Fibroblast of skin of right biceps (primary cell): ENCODE measurements around the gene ALOX5.
"Not testable (repeated sequence)": the region's sequence is repeated elsewhere in the genome, so short reads cannot be mapped to it uniquely, and the experiment has no call there.

Source experiments
- DNase-seq: peaks from one replicate; pipeline ENCODE4 v3.0.0-alpha.2; 2013

The ALOX5 gene

DNA sequence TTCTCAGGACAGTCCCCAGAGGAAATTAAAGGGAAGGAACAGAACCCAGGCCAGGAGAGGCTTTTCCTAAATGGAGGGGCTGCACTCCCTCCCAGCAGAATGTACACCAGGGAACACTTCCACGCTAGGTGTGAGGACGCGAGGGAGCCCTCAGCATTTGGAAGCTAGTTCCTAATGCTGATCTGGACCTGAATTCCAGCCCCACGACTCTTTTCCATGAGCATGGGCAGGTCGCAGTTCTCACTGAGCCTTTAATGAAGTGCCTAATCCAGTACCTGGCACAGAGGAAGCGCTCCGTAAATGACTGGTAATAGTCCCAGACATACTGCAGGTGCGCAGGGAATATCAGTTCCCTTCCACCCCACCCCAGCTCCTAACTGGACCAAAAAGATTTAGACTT lies 1.1 kb downstream of the ALOX5 start:
- DNase-seq = no peak

DNA sequence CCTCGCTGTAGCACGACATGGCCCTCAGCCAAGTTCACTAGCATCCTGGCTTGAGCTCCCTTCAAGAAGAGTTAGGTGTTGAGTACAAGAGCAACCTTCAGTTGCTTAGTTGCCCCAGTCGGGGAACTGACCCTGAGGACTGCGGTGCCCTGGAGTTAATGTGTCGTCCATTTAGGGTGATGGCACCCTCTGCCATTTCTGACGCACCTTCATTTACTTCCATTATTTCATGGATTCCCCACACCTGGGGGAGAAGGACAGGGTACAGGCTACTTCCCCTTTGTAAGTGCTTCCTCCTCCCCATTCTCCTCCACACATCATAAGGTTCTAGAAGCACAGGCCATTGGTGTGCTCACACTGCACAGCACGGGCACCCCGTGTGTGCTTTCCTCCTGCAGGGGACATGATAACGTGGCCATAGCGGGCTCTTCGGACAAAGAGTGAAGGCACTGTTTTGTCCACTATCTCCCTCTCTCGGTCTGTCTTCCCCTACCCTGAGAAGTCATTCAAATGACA lies 1.8 kb downstream of the ALOX5 start:
- no peak for DNase-seq

DNA sequence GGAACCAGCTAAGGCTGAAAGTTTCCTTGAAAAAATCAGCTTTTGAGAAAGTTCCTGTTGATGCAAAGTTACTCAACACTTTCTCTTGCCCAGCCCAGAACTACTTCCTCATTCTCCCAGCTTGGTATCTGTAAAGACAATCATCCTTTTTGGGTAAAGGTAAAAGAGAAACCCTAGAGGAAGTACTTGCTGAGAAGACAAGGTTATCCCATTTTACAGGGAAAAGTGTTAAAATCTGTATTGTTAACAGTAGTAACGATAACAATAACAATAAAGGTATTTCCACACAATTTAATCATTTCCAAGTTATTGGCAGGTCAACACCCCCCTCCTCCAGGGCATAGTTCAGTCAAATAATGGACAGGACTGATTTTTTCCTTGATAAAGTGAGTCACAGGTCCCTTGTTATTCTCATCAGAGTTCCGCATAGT lies 2.4 kb downstream of the ALOX5 start:
- no peak for DNase-seq

DNA sequence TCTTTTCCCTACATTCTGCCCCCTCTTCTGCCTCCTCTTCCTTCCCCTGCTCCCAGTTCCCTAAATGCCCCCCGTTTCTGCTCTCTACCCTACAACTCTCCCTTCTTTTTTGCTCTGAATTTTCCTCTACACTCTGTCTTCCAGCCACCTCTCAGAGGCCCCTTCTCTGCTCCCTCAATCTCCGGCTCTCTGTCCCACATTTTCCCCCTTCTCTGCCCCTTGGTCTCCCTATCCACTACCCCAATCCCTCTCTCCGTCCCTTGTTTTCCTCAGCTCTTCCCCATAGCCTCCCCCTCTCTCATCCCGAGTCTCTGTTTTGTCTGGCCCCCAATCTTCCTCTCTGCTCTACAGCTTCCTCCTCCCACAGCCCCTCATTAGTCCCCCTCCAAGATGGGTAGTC lies 3.3 kb downstream of the ALOX5 start:
- DNase-seq = no peak

DNA sequence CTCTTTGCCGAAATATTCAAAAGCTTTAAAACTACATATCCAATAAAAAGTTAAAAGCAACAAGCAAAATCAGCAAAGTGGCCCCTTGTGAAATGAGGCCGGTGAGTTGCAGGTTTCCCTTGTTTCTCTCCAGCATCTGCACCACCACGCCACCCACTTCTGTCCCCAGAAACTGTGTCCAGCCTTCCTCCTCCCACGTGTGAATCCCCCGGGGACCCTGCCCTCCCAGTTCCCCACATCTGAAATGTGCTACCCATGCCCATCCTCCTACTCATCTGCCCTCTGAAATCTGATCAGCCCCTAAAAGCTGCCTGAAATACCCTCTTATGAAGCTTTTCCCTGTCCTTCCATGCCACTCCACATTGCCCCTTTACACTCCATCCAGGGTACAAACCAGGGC lies 3.8 kb downstream of the ALOX5 start:
- no peak for DNase-seq

DNA sequence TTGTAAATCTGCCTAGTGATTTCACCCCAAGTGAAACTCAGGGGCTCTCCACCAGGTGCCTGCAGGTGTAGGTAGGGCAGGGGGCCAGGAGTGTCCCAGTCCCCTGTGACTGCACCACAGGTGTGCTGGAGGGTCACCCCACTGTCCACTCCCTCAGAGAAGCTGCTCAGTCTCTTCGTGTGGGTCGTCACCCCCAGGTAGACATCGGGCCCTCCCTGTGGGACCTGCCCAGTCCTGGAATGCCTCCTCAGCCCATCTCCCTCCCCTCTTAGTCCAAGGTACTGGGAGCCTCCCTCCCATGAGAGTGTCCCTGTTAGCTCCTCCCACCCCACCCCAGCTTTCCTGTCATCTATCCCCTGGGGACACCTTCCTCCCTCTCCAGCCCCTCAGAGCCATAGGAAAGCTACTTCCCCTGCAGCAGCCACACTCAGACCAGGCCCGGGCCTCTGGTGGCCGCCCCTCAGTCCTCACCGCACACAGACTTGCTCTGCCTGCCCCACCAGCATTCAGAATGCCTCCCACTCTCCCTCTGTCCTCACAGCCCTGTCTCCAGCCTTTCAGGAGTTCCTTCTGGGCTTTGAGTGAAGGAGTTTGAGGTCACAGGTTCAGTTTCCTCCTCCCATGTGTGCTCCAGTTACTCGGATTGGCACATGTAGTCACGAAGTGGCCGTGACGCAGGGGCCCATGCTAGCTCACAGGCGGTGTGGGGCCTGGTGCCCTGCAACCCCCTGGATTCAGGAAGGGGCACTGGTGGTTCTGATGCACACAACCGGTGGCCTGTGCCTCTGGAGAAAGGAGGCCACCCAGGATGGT lies 5.1 kb downstream of the ALOX5 start:
- no peak for DNase-seq

DNA sequence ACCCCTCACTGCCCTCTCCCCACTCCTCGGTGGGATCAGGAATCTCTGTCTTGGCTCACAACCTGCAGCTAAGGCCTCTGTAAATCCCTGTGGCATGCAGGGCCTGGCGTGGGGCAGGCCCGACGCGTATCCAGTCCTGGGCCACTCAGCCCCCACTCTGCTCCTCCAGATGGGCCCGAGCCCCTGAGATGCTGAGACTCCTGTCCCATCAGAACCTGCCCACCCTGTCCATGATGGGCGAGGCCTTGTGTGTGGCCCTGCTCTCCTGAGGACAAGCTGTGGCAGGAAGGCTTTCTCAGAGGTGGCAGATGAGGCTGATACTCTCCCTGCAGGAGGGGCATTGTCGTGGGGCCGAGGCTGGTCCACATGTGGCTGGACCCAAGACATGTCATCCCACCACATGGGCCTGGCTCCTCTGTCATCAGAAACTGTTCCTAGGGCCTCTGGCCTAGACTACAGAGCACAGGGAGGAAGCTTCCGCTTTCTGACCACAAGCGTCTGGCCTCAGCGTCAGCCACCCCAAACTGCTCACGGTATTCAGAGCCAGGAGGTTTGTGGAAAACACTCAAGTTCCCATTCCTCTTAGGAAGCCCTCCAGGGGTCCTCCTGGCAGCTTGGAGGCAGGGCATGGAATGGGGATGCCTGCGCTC lies 6.0 kb downstream of the ALOX5 start:
- no peak for DNase-seq

DNA sequence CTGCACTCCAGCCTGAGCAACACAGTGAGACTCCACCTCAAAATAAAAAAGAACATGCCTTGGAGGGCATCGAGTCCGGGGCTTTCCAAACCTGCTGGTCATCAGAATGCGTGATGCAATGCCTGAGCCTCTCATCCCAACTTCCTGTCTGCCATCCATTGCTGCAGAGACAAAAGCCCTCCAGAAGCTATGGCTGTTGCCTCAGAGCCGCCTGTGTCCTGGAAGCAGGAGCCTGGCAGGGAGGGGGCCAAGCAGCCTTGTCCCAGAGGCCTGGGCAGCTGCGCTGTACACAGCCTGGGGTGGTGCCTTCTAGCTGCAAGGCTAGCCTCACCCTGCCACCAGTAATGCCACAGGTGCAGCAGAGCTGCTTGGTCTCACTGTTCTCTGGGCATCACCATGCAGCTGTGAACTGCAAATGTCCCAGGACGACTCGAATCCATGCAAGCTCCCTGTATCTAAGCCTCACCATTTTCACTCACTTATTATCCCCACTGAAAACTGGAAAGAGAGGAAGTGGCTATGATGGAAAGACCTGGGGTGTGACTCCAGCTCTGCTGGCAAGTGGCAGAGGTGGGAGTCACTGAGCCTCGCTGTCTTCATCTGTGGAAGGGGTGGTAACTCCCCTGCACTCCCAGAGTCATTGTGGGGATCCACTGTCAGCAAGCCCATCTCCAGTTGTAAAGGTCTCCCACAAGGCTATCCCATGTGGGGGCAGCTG lies 7.0 kb downstream of the ALOX5 start:
- DNase-seq = no peak

DNA sequence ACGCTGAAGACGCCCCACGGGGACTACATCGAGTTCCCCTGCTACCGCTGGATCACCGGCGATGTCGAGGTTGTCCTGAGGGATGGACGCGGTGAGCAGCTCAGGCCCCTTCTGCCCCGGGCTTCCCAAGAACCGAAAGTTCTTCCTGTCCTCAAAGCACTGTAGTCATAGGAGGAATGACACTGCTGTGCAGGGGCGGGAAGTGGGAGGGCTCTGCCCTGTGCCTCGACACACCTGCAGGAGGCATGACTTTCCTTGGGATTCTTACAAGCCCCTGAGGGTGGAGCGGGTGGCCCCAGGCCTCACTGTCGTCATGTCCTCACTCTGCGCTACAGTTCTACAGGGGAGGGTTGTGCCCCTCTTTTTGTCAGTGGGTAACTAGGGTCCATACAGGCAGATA lies 8.6 kb downstream of the ALOX5 start:
- DNase-seq = no peak

DNA sequence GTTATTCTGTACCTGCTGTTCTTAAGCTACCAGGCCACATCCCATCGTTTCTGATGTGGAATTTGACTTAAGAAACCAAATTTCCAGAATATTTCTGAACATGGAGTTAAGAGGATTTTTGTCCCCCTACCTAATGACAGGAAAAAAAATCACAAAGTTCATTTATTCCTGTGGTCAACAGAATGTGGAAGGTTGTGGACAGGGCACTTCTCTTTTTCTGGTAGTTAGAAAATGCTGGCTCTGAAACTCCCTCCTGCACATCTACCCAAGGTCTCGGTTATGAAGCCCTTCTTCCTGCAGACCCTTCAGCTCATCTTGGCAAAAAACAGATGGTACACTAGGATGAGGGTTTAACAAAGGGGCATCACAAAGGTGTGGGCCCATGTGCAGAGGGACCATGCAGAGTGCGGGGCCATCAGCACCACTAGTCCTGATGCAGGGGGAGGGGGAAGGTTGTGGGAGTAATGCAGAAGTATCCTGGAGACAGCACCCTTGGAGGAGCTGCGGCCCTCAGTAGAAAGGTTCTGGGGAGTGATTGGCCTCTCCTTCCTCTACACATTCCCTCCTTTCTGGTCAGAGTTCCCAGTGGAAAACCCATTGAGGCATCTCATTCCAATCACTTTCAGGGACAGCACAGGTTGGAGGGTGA lies 9.8 kb downstream of the ALOX5 start:
- no peak for DNase-seq

DNA sequence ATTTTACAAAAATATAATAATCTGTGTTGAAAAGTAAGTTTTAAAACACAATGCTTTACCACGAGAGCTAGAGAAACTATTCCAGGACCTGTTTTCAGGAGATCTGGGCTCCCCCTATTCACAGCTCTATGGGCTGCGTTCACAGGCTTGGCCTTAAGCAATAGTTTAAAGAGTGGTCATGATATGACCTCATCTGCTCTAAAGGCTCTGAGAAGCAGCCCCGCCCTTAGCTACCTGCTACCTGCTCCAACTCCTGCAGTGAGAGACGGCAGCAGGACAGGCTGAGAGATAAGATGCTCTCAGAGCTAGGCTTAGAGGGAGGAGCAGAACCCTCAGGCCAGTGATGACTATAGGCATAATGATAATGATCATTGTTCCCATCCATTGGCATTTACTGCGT lies 12.6 kb downstream of the ALOX5 start:
- DNase-seq = no peak

DNA sequence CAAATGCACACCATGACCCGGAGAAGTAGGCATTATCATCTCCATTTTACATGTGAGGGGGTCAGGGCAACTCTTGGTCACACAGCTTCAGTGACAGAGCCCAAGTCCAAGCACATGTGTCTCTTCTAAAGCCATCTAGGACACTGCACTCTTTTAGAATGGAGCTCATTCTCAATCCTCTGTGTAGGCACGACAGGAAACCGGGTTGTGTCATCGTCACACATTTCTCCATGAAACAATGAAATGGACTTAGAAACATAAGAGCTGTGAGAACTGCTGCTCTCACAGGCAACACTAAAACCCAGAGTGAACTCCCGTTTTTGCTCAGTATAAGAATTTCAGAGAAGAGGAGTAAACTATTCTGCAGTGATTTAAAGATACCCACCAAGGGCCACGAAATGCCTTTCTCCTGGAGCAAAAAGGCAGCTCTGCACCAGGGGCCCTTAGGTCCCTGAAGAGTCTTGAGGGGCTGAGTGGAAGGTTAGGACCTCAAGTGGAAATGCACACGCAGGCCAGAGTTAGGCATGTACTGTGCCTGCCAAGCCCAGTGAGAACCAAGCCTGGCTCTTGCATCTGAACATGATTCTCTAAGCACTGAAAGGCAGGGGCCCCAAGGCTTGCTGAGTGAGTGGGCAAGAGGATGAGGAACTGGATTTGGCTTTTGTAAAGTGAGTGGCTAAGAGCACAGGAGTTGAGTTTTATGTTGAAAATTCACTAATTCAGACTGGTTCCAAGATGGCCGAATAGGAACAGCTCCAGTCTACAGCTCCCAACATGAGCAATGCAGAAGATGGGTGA lies 13.3 kb downstream of the ALOX5 start:
- no peak for DNase-seq

DNA sequence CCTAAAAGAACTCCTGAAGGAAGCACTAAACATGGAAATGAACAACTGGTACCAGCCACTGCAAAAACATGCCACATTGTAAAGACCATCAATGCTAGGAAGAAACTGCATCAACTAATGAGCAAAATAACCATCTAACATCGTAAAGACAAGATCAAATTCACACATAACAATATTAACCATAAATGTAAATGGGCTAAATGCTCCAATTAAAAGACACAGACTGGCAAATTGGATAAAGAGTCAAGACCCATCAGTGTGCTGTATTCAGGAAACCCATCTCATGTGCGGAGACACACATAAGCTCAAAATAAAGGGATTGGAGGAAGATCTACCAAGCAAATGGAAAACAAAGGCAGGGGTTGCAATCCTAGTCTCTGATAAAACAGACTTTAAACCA lies 15.7 kb downstream of the ALOX5 start:
- not testable (repeated sequence) for DNase-seq

DNA sequence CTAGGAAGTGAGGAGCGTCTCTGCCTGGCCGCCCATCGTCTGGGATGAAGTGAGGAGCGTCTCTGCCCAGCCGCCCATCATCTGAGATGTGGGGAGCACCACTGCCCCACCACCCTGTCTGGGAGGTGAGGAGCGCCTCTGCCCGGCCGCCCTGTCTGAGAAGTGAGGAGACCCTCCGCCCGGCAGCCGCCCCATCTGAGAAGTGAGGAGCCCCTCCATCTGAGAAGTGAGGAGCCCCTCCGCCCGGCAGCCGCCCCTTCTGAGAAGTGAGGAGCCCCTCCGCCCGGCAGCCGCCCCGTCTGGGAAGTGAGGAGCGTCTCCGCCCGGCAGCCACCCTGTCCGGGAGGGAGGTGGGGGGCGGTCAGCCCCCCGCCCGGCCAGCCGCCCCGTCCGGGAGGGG lies 17.6 kb downstream of the ALOX5 start:
- DNase-seq = not testable (repeated sequence)

DNA sequence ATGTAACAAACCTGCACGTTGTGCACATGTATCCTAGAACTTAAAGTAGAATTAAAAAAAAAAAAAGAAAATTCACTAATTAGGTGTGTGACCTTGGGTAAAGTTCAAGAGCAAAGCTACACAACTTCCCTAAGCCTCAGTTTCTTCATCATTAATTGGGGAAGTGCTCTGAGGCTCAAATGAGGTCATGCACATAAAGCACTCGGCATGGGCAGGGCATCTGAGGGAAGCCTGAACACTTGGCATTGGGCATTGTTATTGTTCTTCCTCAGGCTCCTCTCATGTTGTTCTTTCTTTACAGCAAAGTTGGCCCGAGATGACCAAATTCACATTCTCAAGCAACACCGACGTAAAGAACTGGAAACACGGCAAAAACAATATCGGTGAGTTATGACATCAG lies 21.5 kb downstream of the ALOX5 start:
- no peak for DNase-seq

DNA sequence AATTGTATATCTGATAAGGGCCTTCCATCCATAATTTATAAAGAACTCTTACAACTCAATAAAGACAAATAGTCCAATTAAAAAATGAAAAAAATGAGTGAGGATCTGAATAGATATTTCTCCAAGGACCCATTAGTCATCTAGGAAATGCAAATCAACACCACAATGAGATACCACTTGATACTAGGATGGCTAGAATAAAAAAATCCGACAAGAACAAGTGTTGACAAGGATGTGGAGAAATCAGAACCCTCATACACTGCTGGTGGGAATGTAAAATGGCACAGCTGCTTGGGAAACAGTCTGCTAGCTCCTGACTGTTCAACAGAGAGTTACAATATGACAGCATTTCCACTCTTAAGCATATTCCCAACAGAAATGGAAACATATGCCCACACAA lies 24.6 kb downstream of the ALOX5 start:
- no peak for DNase-seq

DNA sequence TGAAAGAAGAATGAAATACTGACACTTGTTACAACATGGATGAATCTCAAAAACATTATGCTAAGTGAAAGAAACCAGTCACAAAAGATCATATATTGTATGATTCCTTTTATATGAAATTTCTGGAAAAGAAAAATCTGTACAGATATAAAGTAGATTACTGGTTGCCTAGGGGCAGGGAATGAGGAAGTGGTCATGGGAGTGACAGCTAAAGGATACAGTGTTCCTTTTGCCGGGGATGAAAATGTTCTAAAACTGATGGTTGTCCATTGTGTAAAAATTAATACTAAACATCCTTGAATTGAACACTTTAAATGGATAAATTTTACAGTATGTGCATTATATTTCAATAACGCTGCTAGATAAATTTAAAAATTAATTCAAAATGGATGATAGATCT lies 25.1 kb downstream of the ALOX5 start:
- no peak for DNase-seq

DNA sequence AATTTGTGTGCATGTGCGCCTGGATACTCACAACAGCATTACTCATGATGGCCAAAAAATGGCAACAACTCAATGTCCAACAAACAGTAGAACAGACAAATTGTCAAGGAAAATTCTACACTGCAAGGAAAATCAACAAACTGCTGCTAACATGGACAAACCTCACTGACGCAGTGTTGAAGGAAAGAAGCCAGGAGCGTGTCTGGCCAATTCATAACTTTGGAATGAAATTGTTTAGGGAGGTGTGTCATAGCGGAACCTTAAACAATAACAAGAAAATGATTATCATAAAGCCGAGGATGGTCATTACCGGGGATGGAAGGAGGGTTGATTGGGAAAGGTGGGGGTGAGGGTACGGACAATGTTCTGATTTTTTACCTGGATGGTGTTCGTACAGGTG lies 29.1 kb downstream of the ALOX5 start:
- DNase-seq = no peak

DNA sequence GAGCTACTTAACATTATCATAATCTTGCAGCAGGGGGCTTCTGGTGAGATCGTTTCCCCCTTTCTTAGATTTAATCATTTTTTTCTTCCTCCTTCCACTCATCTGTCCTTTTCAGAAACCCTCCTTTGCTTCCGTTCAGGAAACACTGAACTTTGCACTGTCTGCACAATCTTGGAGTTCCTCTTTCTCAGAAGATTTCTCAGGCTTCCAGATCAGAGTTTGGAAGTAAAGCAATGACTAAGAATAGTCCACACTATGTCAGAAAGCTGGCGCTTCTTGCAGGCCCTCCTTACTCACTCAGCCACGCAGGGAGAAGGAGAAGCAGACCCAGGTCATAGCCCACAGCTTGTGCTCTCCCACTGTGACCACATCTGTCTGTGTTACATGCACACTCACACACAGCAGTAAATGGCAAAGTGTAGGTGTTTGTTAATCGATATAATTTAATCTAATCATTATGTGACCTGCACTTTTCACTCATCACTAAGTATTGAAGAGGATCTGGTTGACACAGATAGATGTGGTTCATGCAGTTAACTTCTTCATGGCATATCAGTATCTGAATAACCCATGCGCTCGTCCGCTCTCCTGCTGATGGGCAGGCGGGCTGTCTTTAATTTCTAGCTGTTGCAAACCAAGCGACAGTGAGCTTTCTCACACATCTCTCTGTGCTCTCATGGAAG lies 30.2 kb downstream of the ALOX5 start:
- no peak for DNase-seq

DNA sequence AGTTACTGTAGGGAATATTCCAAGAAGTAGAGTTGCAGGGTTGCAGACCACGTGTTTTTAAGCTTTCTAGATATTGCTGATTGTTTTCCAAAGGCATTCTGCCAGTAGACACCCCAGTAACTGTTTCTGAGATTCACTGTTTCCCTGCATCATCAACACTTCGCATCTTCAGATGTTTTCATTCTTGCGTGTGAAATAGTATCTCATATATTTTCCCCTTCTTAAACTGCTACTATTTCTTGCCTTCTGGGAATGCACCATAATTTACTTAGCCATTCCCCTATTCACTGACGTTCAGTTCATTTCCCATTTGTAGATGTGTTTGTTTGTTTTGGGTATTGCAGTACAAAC lies 30.7 kb downstream of the ALOX5 start:
- DNase-seq = no peak

DNA sequence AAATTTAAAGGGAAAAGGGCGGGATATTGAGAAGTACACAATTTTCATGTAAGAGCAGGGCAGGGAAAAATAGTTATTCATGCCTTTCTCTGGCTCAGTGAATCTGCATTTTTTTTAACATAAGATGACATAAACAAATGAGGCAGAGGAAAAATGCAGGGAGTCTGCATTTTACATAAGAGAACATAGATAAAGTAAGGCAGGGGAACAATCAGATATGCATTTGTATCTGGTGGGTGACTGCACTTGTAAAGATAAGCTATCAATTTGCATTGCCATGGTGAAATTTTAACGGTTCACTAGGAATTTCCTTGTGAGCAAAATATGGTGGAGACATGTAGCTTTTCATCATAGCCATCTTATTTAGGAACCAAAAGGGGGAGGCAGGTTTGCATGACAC lies 33.5 kb downstream of the ALOX5 start:
- DNase-seq = no peak
